Testis (tissue), 3 donors: ENCODE measurements around the gene VILL. TPM values are rescaled to one million over a fixed set of nuclear protein-coding genes. Genes with fewer than 3 reads are reported as not detected.

Experiments
- DNase-seq: peaks from one replicate; pipeline ENCODE4 v3.0.0-alpha.2; 2019
- H3K27ac ChIP-seq, 2 donors: fragments of 200-600 bp; sonication (generic); one replicate each; pipeline ENCODE4 v1.5.1; 2019
- H3K27me3 ChIP-seq: fragments of 200-600 bp; sonication (generic); one replicate; pipeline ENCODE4 v1.5.1; 2019
- H3K36me3 ChIP-seq: fragments of 200-600 bp; sonication (generic); one replicate; pipeline ENCODE4 v1.5.1; 2017; ENCODE audit warnings: low read depth; ENCODE audit errors: missing control alignments
- H3K4me1 ChIP-seq: fragments of 200-600 bp; sonication (generic); one replicate; pipeline ENCODE4 v1.5.1; 2019
- H3K4me3 ChIP-seq, 2 donors: fragments of 200-600 bp; sonication (generic); one replicate each; pipeline ENCODE4 v1.5.1; 2017 to 2019
- H3K9me3 ChIP-seq: fragments of 200-600 bp; sonication (generic); one replicate; pipeline ENCODE4 v1.5.1; 2017
- CTCF ChIP-seq, 3 experiments: fragments of 450-650 bp in 2 of 3; fragments of 200-600 bp in 1 of 3; sonication (generic) in 1 of 3; IDR thresholded peaks; one replicate each; pipeline ENCODE4 v1.5.1; 2016 to 2019; ENCODE audit warnings: antibody characterized with exemption in 3 of 3, mild to moderate bottlenecking in 2 of 3, moderate library complexity in 1 of 3
- POLR2A ChIP-seq: fragments of 450-650 bp; IDR thresholded peaks from one replicate; pipeline ENCODE4 v1.6.1; 2017; ENCODE audit warnings: antibody characterized with exemption, mild to moderate bottlenecking, moderate library complexity
- WGBS, 2 donors: methylation state at CpG; one replicate each; pipeline ENCODE4 v1.1.5; 2018; 5-methylcytosine and 5-hydroxymethylcytosine counted together
- intact Hi-C: fragments of 100-400 bp; cut with DNase I; formaldehyde crosslinking; loops from one replicate; pipeline ENCODE4 v1.15.1; 2023; ENCODE audit warnings: low total_unique reads
- polyA plus RNA-seq: library from polyadenylated mRNA; stranded (reverse); fragments of 350-450 nt; fragmentation: Illumina TruSeq; extraction: RNeasy Lipid Tissue Mini Kit (QIAGEN cat#74804); gene quantifications from one replicate; pipeline ENCODE4 v1.2.3, GENCODE V29; 2014; ENCODE audit warnings: low read depth, low replicate concordance; ENCODE audit not compliant: insufficient read depth
- total RNA-seq, 2 donors: library from RNA; depleted of rRNA; stranded (reverse); fragments of >200 nt; gene quantifications; one replicate each; pipeline ENCODE4 v1.2.3, GENCODE V29; 2016

Gene VILL
- total and polyA plus RNA-seq, 3 donors from 2014 or later = 9.5 to 17.4 (median 16.3) TPM

GRCh38 chr3:38036286-38036685 lies 45.7 kb downstream of the VILL start:
- no peaks in the 10 kb centered on the region for H3K27me3 ChIP-seq
- H3K4me1 ChIP-seq = peaks cover 12% of the 10 kb centered on the region
- WGBS, 2 donors = 90 to 94% methylated on average over 5 of the region's 5 CpGs
- DNase-seq = no peak
- intact Hi-C loops = no loop called here
- no peak for TF ChIP-seq CTCF (IDR thresholded peaks at IDR 0.05)
- no peak for TF ChIP-seq POLR2A
- no peak overlapping the region for H3K4me3 ChIP-seq
- H3K9me3 ChIP-seq = no peaks in the 10 kb centered on the region
- H3K36me3 ChIP-seq = no peaks in the 10 kb centered on the region
- no peak overlapping the region for H3K27ac ChIP-seq

GRCh38 chr3:38036906-38037305 lies 46.3 kb downstream of the VILL start:
- Histone ChIP-seq H3K36me3 (no peaks in the 10 kb centered on the region), H3K4me3 (no peak overlapping the region), H3K27ac (no peak overlapping the region), H3K4me1 (peaks cover 12% of the 10 kb centered on the region), H3K27me3 (no peaks in the 10 kb centered on the region), H3K9me3 (no peaks in the 10 kb centered on the region)
- intact Hi-C loops = no loop called here
- DNase-seq = no peak
- no peak for TF ChIP-seq POLR2A
- TF ChIP-seq CTCF (IDR thresholded peaks at IDR 0.05) = no peak
- WGBS, 2 donors = 82 to 87% methylated on average over 3 of the region's 3 CpGs

GRCh38 chr3:38038447-38038911 lies 47.9 kb downstream of the VILL start:
- DNase-seq = no peak
- TF ChIP-seq CTCF (IDR thresholded peaks at IDR 0.05) = no peak
- TF ChIP-seq POLR2A = no peak
- H3K27me3 ChIP-seq = no peaks in the 10 kb centered on the region
- H3K4me3 ChIP-seq = peak overlapping the region in 1 of 2 donors; percentile 55
- intact Hi-C loops = no loop called here
- H3K27ac ChIP-seq = peak overlapping the region in 1 of 2 donors; percentile 57
- WGBS, 2 donors = 70 to 77% methylated on average over 5 of the region's 5 CpGs
- no peaks in the 10 kb centered on the region for H3K36me3 ChIP-seq
- peaks cover 12% of the 10 kb centered on the region for H3K4me1 ChIP-seq
- no peaks in the 10 kb centered on the region for H3K9me3 ChIP-seq

- Histone ChIP-seq H3K27me3 (no peaks in the 10 kb centered on the region), H3K36me3 (no peaks in the 10 kb centered on the region), H3K27ac (peak within 1 kb of the TSS; percentile 57 to 74), H3K9me3 (no peaks in the 10 kb centered on the region), H3K4me1 (peaks cover 12% of the 10 kb centered on the region), H3K4me3 (peak within 1 kb of the TSS; percentile 55 to 63)
- TF ChIP-seq POLR2A (no peak), CTCF (IDR thresholded peaks at IDR 0.05) (no peak)
- intact Hi-C loops = no loop called here
- WGBS, 2 donors = 2 to 3% methylated on average over 35 to 65 of the region's 67 CpGs
- DNase-seq = peak; percentile 90
These were observed 48.7 kb downstream of the VILL start, which contains the start of gene DLEC1 for GRCh38 chr3:38039101-38039898. DLEC1 (plus strand) TSS chr3:38039208; CDS start chr3:38039226, 18 bp downstream.
